Panc1 (cell line): Measurements from ENCODE around the gene NTM. TPM values are rescaled to one million over a fixed set of nuclear protein-coding genes. Genes with fewer than 3 reads are reported as not detected.

ENCODE experiments used
- ATAC-seq: fragments of 200-7000 bp; cut with Tn5 transposase; 2 replicates; pipeline ENCODE4 v1.9.1; 2020; ENCODE audit warnings: mild to moderate bottlenecking, moderate library complexity
- BruUV-seq: library from RNA; stranded (reverse); fragments of 400-500 nt; replicated peaks from 2 replicates; lab custom pipeline; 2021; lab: Mats Ljungman, UMichigan
- CTCF ChIA-PET: fragments of 300-600 bp; sonication (Branson Sonifier 250); formaldehyde crosslinking; loops from one replicate; lab custom pipeline; 2022; ENCODE audit warnings: antibody characterized with exemption; lab: Charles Lee
- POLR2A ChIA-PET: fragments of 300-600 bp; sonication (Branson Sonifier 250); formaldehyde crosslinking; loops from one replicate; lab custom pipeline; 2022; ENCODE audit warnings: antibody characterized with exemption; lab: Charles Lee
- DNase-seq: peaks from one replicate; pipeline ENCODE4 v3.0.0-alpha.2; 2010; ENCODE audit warnings: low read depth, low spot score
- H3K27ac ChIP-seq: 2 replicates; pipeline ENCODE4 v1.5.1; 2011; ENCODE audit warnings: mild to moderate bottlenecking, low read length, inconsistent platforms
- H3K27me3 ChIP-seq: fragments of 200-500 bp; sonication (Bioruptor generic); 2 replicates; pipeline ENCODE4 v1.6.0; 2014; ENCODE audit warnings: low read length, inconsistent platforms; ENCODE audit not compliant: control insufficient read depth, insufficient read depth
- H3K36me3 ChIP-seq: fragments of 200-500 bp; sonication (Bioruptor generic); 2 replicates; pipeline ENCODE4 v1.5.1; 2014; ENCODE audit warnings: inconsistent platforms, mild to moderate bottlenecking, low read length, moderate library complexity; ENCODE audit not compliant: control insufficient read depth, insufficient read depth
- H3K4me1 ChIP-seq: 2 replicates; pipeline ENCODE4 v1.5.1; 2011; ENCODE audit warnings: inconsistent platforms, mild to moderate bottlenecking, low read length, moderate library complexity; ENCODE audit not compliant: control insufficient read depth, insufficient read depth
- H3K4me3 ChIP-seq, 2 experiments: 2 replicates each; pipeline ENCODE4 v1.5.1; 2011 to 2012; ENCODE audit warnings: low read depth in 2 of 2, low read length in 2 of 2, mild to moderate bottlenecking in 2 of 2, inconsistent platforms in 1 of 2, moderate library complexity in 1 of 2
- H3K9me3 ChIP-seq: fragments of 200-500 bp; sonication (Bioruptor generic); 2 replicates; pipeline ENCODE4 v1.5.1; 2014; ENCODE audit warnings: low read depth, mild to moderate bottlenecking, inconsistent platforms, low read length, moderate library complexity; ENCODE audit not compliant: control insufficient read depth, insufficient read depth
- CTCF ChIP-seq: fragments of 450-650 bp; IDR thresholded peaks from 2 replicates; pipeline ENCODE4 v1.5.1; 2017; ENCODE audit warnings: mild to moderate bottlenecking
- POLR2AphosphoS5 ChIP-seq: IDR thresholded peaks from 2 replicates; pipeline ENCODE4 v1.6.1; 2012; ENCODE audit warnings: mild to moderate bottlenecking, low read depth, low read length, moderate library complexity
- REST ChIP-seq, 2 experiments: IDR thresholded peaks; 2 replicates each; pipeline ENCODE4 v1.6.1; 2011 to 2012; ENCODE audit warnings: low read depth in 2 of 2, control low read depth in 1 of 2, low read length in 1 of 2, mild to moderate bottlenecking in 1 of 2, moderate library complexity in 1 of 2; ENCODE audit not compliant: insufficient read depth in 1 of 2
- SIN3A ChIP-seq: IDR thresholded peaks from 2 replicates; pipeline ENCODE4 v1.6.1; 2012; ENCODE audit warnings: low read depth, mild to moderate bottlenecking, low read length, moderate library complexity, borderline replicate concordance; ENCODE audit not compliant: insufficient read depth
- TCF7L2 ChIP-seq: IDR thresholded peaks from 2 replicates; pipeline ENCODE4 v1.6.1; 2011; ENCODE audit warnings: mild to moderate bottlenecking, low read depth, low read length, inconsistent platforms
- in situ Hi-C: cut with HindIII; loops from 2 replicates; pipeline ENCODE4 v1.10.0; 2016; ENCODE audit warnings: low sequenced_read_pairs, low pct_unique_long_range_greater_than_20kb
- intact Hi-C: fragments of 100-400 bp; cut with micrococcal nuclease; formaldehyde crosslinking; loops from one replicate; pipeline ENCODE4 v1.10.0; 2022; ENCODE audit not compliant: unreplicated experiment
- total RNA-seq: library from RNA; stranded (reverse); gene quantifications from one replicate; pipeline ENCODE4 v1.2.1, GENCODE V29; 2021; ENCODE audit not compliant: unreplicated experiment

The NTM gene
- total RNA-seq, 1 experiment from 2014 or later: 0.10 TPM

- H3K36me3 ChIP-seq: no peaks in the 10 kb centered on the region; the same call in 1 of the 2 replicates
- ChIA-PET CTCF (interaction anchor here (0.6 kb wide), 1 partner anchor 182 kb away, joined by 7 read pairs; no protein-coding TSS in a partner anchor), POLR2A (no interaction called here)
- in situ Hi-C loops (no loop called here), intact Hi-C loops (no loop called here)
- ATAC-seq (no peak), DNase-seq (no peak)
- no peaks in the 10 kb centered on the region for H3K4me1 ChIP-seq
- H3K27ac ChIP-seq: no peak overlapping the region
- H3K9me3 ChIP-seq: no peaks in the 10 kb centered on the region
- no peak overlapping the region for H3K4me3 ChIP-seq
- no TSS peak for BruUV-seq
- TF ChIP-seq TCF7L2: no peak
- no peak for TF ChIP-seq CTCF
- TF ChIP-seq SIN3A: no peak
- TF ChIP-seq POLR2AphosphoS5: no peak
- TF ChIP-seq REST (IDR thresholded peaks at IDR 0.05; ENCODE audit: insufficient read depth in 1 of 2, low read depth in 2 of 2, low read length in 1 of 2): no peak
- H3K27me3 ChIP-seq: peaks cover 7% of the 10 kb centered on the region
Measured at GRCh38 chr11:132118661-132119060, 748.2 kb downstream of the NTM start.

- Histone ChIP-seq H3K4me3 (no peak overlapping the region), H3K36me3 (no peaks in the 10 kb centered on the region; the same call in 1 of the 2 replicates), H3K9me3 (no peaks in the 10 kb centered on the region), H3K27ac (no peak overlapping the region), H3K27me3 (peaks cover 7% of the 10 kb centered on the region), H3K4me1 (no peaks in the 10 kb centered on the region)
- CTCF ChIA-PET: no interaction called here
- no TSS peak for BruUV-seq
- in situ Hi-C loops (no loop called here), intact Hi-C loops (no loop called here)
- DNase-seq (no peak), ATAC-seq (no peak)
- no peak for TF ChIP-seq CTCF
- TF ChIP-seq POLR2AphosphoS5: no peak
- no peak for TF ChIP-seq REST (IDR thresholded peaks at IDR 0.05; ENCODE audit: insufficient read depth in 1 of 2, low read depth in 2 of 2, low read length in 1 of 2)
- TF ChIP-seq SIN3A: no peak
- no peak for TF ChIP-seq TCF7L2
- POLR2A ChIA-PET: no interaction called here
Measured at GRCh38 chr11:132119573-132119972, 749.2 kb downstream of the NTM start.
